ENCODE measurements around the gene ADAMTS14. TPM values are rescaled to one million over a fixed set of nuclear protein-coding genes. Genes with fewer than 3 reads are reported as not detected.
"Not testable (repeated sequence)": the region's sequence is repeated elsewhere in the genome, so short reads cannot be mapped to it uniquely, and the experiment has no call there.

The ADAMTS14 gene
- polyA plus RNA-seq, 3 donors: 0.05 TPM; not detected in 2

GRCh38 chr10:70634011-70634410 lies 38.3 kb upstream of the ADAMTS14 start:
- H3K9me3 Mint-ChIP-seq: peaks cover 10 to 18% (median 14%) of the 10 kb centered on the region in 7 donors
- no peak overlapping the region for H2AFZ ChIP-seq (ENCODE audit: insufficient read depth, low read depth, low read length, poor library complexity, severe bottlenecking)
- 87% methylated on average over 2 of the region's 4 CpGs for WGBS (ENCODE audit: insufficient coverage)

GRCh38 chr10:70634515-70634914 lies 37.8 kb upstream of the ADAMTS14 start:
- H4K20me1 ChIP-seq (ENCODE audit: insufficient read depth, low read length); H3K36me3 Mint-ChIP-seq; H3K27ac ChIP-seq (ENCODE audit: low read depth in 1 of 2, low read length in 2 of 2); H3K4me3 Mint-ChIP-seq; H3K9me3 ChIP-seq (replicated peaks in 1 of 2; ENCODE audit: control insufficient read depth in 1 of 2, insufficient read depth in 1 of 2, low read length in 2 of 2); intact Hi-C loops (cut with micrococcal nuclease); H3K79me2 ChIP-seq (ENCODE audit: insufficient read depth, low read length); H3K4me3 ChIP-seq (replicated peaks in 1 of 3; ENCODE audit: low read depth in 2 of 3, low read length in 3 of 3); H3K4me1 ChIP-seq (ENCODE audit: control insufficient read depth in 1 of 2, insufficient read depth in 2 of 2, low read length in 2 of 2); H2AFZ ChIP-seq (ENCODE audit: insufficient read depth, low read depth, low read length, poor library complexity, severe bottlenecking); H3K27ac Mint-ChIP-seq; H3K27me3 ChIP-seq (ENCODE audit: control insufficient read depth in 2 of 2, insufficient read depth in 2 of 2, low read length in 2 of 2); H3K4me2 ChIP-seq (replicated peaks; ENCODE audit: extremely low read depth, low read length, poor library complexity, severe bottlenecking); H3K9ac ChIP-seq (ENCODE audit: insufficient read depth, low read length, poor library complexity, severe bottlenecking); H3K36me3 ChIP-seq (replicated peaks in 1 of 2; ENCODE audit: control insufficient read depth in 1 of 2, insufficient read depth in 2 of 2, low read length in 2 of 2); H3K4me1 Mint-ChIP-seq; DNase-seq; H3K27me3 Mint-ChIP-seq (ENCODE audit: low read depth in 3 of 3): not testable (repeated sequence)
- H3K9me3 Mint-ChIP-seq: peaks cover 10 to 16% (median 14%) of the 10 kb centered on the region in 7 donors
- 98% methylated on average over 5 of the region's 5 CpGs for WGBS (ENCODE audit: insufficient coverage)

More at GRCh38 chr10:70634011-70634410, 38.3 kb upstream of the ADAMTS14 start:
- no peak overlapping the region for H3K27ac ChIP-seq (ENCODE audit: low read depth in 1 of 2, low read length in 2 of 2)
- no peak overlapping the region for H3K9ac ChIP-seq (ENCODE audit: insufficient read depth, low read length, poor library complexity, severe bottlenecking)
- H3K4me1 Mint-ChIP-seq: no peaks in the 10 kb centered on the region
- TF ChIP-seq CTCF (IDR thresholded peaks at IDR 0.05): no peak
- no peaks in the 10 kb centered on the region for H3K36me3 ChIP-seq (replicated peaks in 1 of 2; ENCODE audit: control insufficient read depth in 1 of 2, insufficient read depth in 2 of 2, low read length in 2 of 2)
- H3K27me3 Mint-ChIP-seq (ENCODE audit: low read depth in 3 of 3): peaks cover 0 to 9% (median 8%) of the 10 kb centered on the region in 3 donors
- peaks cover 7 to 12% of the 10 kb centered on the region in 2 donors for H3K9me3 ChIP-seq (replicated peaks in 1 of 2; ENCODE audit: control insufficient read depth in 1 of 2, insufficient read depth in 1 of 2, low read length in 2 of 2)
- intact Hi-C loops (cut with micrococcal nuclease): no loop called here
- H3K27me3 ChIP-seq (ENCODE audit: control insufficient read depth in 2 of 2, insufficient read depth in 2 of 2, low read length in 2 of 2): no peaks in the 10 kb centered on the region
- peak overlapping the region in 1 of 2 donors; percentile 48 for H3K4me3 Mint-ChIP-seq
- no peaks in the 10 kb centered on the region for H4K20me1 ChIP-seq (ENCODE audit: insufficient read depth, low read length)
- no peaks in the 10 kb centered on the region for H3K79me2 ChIP-seq (ENCODE audit: insufficient read depth, low read length)
- H3K36me3 Mint-ChIP-seq: no peaks in the 10 kb centered on the region
- no peak for DNase-seq
- no peak overlapping the region for H3K4me3 ChIP-seq (replicated peaks in 1 of 3; ENCODE audit: low read depth in 2 of 3, low read length in 3 of 3)
- H3K27ac Mint-ChIP-seq: no peak overlapping the region
- H3K4me2 ChIP-seq (replicated peaks; ENCODE audit: extremely low read depth, low read length, poor library complexity, severe bottlenecking): no peak overlapping the region
- H3K4me1 ChIP-seq (ENCODE audit: control insufficient read depth in 1 of 2, insufficient read depth in 2 of 2, low read length in 2 of 2): no peaks in the 10 kb centered on the region

- H3K27me3 ChIP-seq (ENCODE audit: control insufficient read depth in 2 of 2, insufficient read depth in 2 of 2, low read length in 2 of 2); H3K4me1 Mint-ChIP-seq; H4K20me1 ChIP-seq (ENCODE audit: insufficient read depth, low read length); H3K9me3 ChIP-seq (replicated peaks in 1 of 2; ENCODE audit: control insufficient read depth in 1 of 2, insufficient read depth in 1 of 2, low read length in 2 of 2); H3K36me3 ChIP-seq (replicated peaks in 1 of 2; ENCODE audit: control insufficient read depth in 1 of 2, insufficient read depth in 2 of 2, low read length in 2 of 2); H3K4me1 ChIP-seq (ENCODE audit: control insufficient read depth in 1 of 2, insufficient read depth in 2 of 2, low read length in 2 of 2); H3K79me2 ChIP-seq (ENCODE audit: insufficient read depth, low read length); H3K4me3 Mint-ChIP-seq; H2AFZ ChIP-seq (ENCODE audit: insufficient read depth, low read depth, low read length, poor library complexity, severe bottlenecking); H3K9me3 Mint-ChIP-seq; H3K9ac ChIP-seq (ENCODE audit: insufficient read depth, low read length, poor library complexity, severe bottlenecking); H3K27ac Mint-ChIP-seq; intact Hi-C loops (cut with micrococcal nuclease); H3K4me3 ChIP-seq (replicated peaks in 1 of 3; ENCODE audit: low read depth in 2 of 3, low read length in 3 of 3); H3K27ac ChIP-seq (ENCODE audit: low read depth in 1 of 2, low read length in 2 of 2); H3K36me3 Mint-ChIP-seq; H3K4me2 ChIP-seq (replicated peaks; ENCODE audit: extremely low read depth, low read length, poor library complexity, severe bottlenecking); H3K27me3 Mint-ChIP-seq (ENCODE audit: low read depth in 3 of 3); DNase-seq: not testable (repeated sequence)
- 86% methylated on average over 1 of the region's 7 CpGs for WGBS (ENCODE audit: insufficient coverage)
Observed at GRCh38 chr10:70639640-70640383, 32.5 kb upstream of the ADAMTS14 start.

GRCh38 chr10:70643272-70643671 lies 29.0 kb upstream of the ADAMTS14 start:
- H3K27me3 Mint-ChIP-seq (ENCODE audit: low read depth in 3 of 3); H2AFZ ChIP-seq (ENCODE audit: insufficient read depth, low read depth, low read length, poor library complexity, severe bottlenecking); H3K4me3 ChIP-seq (replicated peaks in 1 of 3; ENCODE audit: low read depth in 2 of 3, low read length in 3 of 3); H3K79me2 ChIP-seq (ENCODE audit: insufficient read depth, low read length); H3K4me1 Mint-ChIP-seq; H3K4me3 Mint-ChIP-seq; H3K36me3 Mint-ChIP-seq; H3K4me2 ChIP-seq (replicated peaks; ENCODE audit: extremely low read depth, low read length, poor library complexity, severe bottlenecking); DNase-seq; H3K4me1 ChIP-seq (ENCODE audit: control insufficient read depth in 1 of 2, insufficient read depth in 2 of 2, low read length in 2 of 2); H3K27me3 ChIP-seq (ENCODE audit: control insufficient read depth in 2 of 2, insufficient read depth in 2 of 2, low read length in 2 of 2); H3K27ac ChIP-seq (ENCODE audit: low read depth in 1 of 2, low read length in 2 of 2); H3K36me3 ChIP-seq (replicated peaks in 1 of 2; ENCODE audit: control insufficient read depth in 1 of 2, insufficient read depth in 2 of 2, low read length in 2 of 2); H3K9ac ChIP-seq (ENCODE audit: insufficient read depth, low read length, poor library complexity, severe bottlenecking); intact Hi-C loops (cut with micrococcal nuclease); H3K27ac Mint-ChIP-seq; H4K20me1 ChIP-seq (ENCODE audit: insufficient read depth, low read length): not testable (repeated sequence)
- H3K9me3 Mint-ChIP-seq: peaks cover 2 to 11% (median 6%) of the 10 kb centered on the region in 7 donors
- WGBS (ENCODE audit: insufficient coverage): no CpG with 5 or more reads among the region's 3 CpGs
- peaks cover 3 to 11% of the 10 kb centered on the region in 2 donors for H3K9me3 ChIP-seq (replicated peaks in 1 of 2; ENCODE audit: control insufficient read depth in 1 of 2, insufficient read depth in 1 of 2, low read length in 2 of 2)
